Measurements from ENCODE around the gene CEP112.

DNA sequence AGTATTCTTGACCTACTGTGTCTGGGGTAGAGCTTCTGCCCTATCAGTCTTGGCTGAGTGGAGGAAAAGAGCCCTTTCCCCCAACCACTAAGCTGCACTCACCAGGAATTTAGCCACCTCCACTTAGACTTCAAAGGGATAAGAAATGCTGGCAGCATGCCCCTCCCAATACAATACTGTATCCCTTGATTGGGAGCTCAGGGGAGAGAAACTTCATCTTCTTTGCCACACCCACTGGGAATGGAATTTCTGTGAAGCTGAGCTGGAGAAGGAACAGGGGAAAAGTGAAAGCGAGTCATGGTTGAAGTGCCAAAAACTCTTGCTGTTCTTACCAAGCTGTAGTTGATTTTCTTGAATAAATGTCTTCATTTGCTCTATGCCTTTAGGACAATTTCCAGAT, 68.8 kb downstream of the CEP112 start:
- no peak for TF ChIP-seq JUND (IDR thresholded peaks at IDR 0.05; ENCODE audit: low read length)
- TF ChIP-seq CEBPB (IDR thresholded peaks at IDR 0.05; ENCODE audit: low read depth, low read length) = no peak
- TF ChIP-seq, protein P1, sequence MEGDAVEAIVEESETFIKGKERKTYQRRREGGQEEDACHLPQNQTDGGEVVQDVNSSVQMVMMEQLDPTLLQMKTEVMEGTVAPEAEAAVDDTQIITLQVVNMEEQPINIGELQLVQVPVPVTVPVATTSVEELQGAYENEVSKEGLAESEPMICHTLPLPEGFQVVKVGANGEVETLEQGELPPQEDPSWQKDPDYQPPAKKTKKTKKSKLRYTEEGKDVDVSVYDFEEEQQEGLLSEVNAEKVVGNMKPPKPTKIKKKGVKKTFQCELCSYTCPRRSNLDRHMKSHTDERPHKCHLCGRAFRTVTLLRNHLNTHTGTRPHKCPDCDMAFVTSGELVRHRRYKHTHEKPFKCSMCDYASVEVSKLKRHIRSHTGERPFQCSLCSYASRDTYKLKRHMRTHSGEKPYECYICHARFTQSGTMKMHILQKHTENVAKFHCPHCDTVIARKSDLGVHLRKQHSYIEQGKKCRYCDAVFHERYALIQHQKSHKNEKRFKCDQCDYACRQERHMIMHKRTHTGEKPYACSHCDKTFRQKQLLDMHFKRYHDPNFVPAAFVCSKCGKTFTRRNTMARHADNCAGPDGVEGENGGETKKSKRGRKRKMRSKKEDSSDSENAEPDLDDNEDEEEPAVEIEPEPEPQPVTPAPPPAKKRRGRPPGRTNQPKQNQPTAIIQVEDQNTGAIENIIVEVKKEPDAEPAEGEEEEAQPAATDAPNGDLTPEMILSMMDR (IDR thresholded peaks at IDR 0.05; ENCODE audit: control extremely low read depth in 1 of 3, insufficient read depth in 1 of 3, low read depth in 1 of 3, low read length in 3 of 3) = no peak
- no peak for TF ChIP-seq KDM1A (IDR thresholded peaks at IDR 0.05; ENCODE audit: borderline replicate concordance, low read length)
- TF ChIP-seq RFX5 (IDR thresholded peaks at IDR 0.05; ENCODE audit: borderline replicate concordance, low read depth, low read length) = no peak
- no peak for TF ChIP-seq SRF (IDR thresholded peaks at IDR 0.05; ENCODE audit: low read depth, low read length)
- TF ChIP-seq TEAD4 (IDR thresholded peaks at IDR 0.05; ENCODE audit: low read depth, low read length) = no peak
- no peak for TF ChIP-seq GABPA (IDR thresholded peaks at IDR 0.05; ENCODE audit: borderline replicate concordance, insufficient read depth, low read length)
- no peak for TF ChIP-seq POLR2AphosphoS5 (IDR thresholded peaks at IDR 0.05; ENCODE audit: low read depth, low read length)

Measured in H1 (cell line).